Fibroblast of villous mesenchyme (primary cell): Measurements from ENCODE around the gene SPR. TPM values are rescaled to one million over a fixed set of nuclear protein-coding genes. Genes with fewer than 3 reads are reported as not detected.
A peak's percentile ranks its signal among the peaks of the same experiment; 100 is the strongest.

ENCODE experiments used
- DNase-seq: peaks from one replicate; pipeline ENCODE4 v3.0.0-alpha.2; 2010; ENCODE audit warnings: low read depth
- H3K4me3 ChIP-seq: 2 replicates; pipeline ENCODE4 v1.5.1; 2011; ENCODE audit warnings: low read depth, mild to moderate bottlenecking, low read length
- total RNA-seq: library from RNA; depleted of rRNA; stranded (reverse); fragments of >200 nt; gene quantifications from 2 replicates; pipeline ENCODE4 v1.2.3, GENCODE V29; 2012
- TF ChIP-seq, protein P1 (sequence below): IDR thresholded peaks from 2 replicates; pipeline ENCODE4 v1.5.1; 2012; ENCODE audit warnings: low read depth, mild to moderate bottlenecking, low read length; ENCODE audit not compliant: insufficient read depth

Gene SPR
- total RNA-seq: 17.7 and 22.0 TPM in 2 replicates

DNA sequence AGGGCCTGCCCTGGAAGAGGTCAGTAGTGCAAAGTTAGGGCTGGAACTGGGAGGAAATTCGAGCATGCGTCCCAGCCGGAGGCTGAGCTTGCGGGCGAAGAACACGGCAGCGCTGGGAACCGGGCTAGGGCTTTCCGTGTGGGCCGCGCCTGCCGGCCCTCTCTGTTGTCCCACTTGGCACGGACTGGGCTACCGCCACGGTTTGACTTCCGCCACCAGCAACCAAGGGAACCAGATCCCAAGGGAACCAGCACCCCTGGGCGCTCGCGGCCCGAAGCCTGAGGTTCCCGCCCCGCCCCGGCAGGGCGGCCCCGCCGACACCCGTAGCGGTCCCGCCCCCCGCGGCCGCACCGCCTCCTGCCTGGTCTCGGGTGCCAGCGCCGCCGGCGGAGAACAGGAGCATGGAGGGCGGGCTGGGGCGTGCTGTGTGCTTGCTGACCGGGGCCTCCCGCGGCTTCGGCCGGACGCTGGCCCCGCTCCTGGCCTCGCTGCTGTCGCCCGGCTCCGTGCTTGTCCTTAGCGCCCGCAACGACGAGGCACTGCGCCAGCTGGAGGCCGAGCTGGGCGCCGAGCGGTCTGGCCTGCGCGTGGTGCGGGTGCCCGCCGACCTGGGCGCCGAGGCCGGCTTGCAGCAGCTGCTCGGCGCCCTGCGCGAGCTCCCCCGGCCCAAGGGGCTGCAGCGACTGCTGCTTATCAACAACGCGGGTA is at the start of gene SPR:
Gene SPR (plus strand): TSS at position 377 of the 708 bp plus-strand sequence. CDS start 25 bp downstream, at position 402.
- peak within 1 kb of the TSS; percentile 80 for H3K4me3 ChIP-seq
- peak; percentile 54 for DNase-seq
- TF ChIP-seq, protein P1, sequence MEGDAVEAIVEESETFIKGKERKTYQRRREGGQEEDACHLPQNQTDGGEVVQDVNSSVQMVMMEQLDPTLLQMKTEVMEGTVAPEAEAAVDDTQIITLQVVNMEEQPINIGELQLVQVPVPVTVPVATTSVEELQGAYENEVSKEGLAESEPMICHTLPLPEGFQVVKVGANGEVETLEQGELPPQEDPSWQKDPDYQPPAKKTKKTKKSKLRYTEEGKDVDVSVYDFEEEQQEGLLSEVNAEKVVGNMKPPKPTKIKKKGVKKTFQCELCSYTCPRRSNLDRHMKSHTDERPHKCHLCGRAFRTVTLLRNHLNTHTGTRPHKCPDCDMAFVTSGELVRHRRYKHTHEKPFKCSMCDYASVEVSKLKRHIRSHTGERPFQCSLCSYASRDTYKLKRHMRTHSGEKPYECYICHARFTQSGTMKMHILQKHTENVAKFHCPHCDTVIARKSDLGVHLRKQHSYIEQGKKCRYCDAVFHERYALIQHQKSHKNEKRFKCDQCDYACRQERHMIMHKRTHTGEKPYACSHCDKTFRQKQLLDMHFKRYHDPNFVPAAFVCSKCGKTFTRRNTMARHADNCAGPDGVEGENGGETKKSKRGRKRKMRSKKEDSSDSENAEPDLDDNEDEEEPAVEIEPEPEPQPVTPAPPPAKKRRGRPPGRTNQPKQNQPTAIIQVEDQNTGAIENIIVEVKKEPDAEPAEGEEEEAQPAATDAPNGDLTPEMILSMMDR: no peak

DNA sequence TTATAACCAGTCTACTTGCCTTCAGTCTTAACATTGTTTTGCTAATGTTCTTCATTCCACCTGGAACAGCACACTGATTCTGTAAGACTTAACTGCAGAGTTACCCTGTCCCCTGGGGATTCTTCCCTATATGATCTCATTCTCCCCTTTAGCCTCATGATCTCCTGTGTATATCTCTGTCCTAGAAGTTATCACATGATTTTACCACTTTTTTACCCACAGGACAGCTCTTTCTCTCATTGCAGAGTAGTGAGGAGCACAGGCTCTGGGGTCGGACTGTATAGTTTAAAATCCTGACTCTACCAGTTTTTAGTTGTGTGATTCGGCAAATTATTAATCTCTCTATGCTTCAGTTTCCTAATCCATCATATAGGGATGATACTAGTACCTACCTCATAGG is 47.1 kb upstream of the SPR start:
- DNase-seq: no peak
- no peak overlapping the region for H3K4me3 ChIP-seq
- TF ChIP-seq, protein P1: no peak

DNA sequence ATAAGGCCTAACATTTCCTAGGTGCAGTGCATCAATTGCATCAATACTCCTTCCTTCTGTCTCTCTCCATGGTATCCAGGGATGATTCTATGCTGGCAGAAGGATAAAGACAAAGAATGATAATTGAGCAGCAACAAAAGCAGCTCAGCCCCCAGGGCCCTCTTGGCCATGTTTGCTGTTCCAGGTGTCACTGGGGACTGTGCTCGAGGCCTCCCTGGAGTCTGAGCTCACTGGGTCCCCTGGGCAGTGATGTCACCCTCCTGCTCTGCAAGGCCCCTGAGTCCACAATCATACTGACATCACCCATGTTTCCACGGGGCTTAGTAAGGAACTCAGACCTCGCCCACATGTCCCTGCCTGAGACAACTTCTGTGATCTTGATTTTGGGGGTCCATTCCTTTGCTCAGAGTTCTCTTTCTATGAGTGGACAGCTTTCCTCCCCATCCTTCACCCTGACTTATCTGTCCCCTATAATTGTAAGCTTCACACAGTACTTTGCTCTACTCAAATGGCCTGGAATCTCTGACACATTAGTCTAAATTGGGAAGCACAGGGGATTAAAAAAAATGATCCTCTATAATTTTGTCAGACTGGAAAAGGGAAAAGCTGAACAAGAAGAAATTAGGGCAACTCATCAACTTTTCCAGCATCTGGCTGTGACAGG is 45.6 kb upstream of the SPR start:
- DNase-seq: no peak

DNA sequence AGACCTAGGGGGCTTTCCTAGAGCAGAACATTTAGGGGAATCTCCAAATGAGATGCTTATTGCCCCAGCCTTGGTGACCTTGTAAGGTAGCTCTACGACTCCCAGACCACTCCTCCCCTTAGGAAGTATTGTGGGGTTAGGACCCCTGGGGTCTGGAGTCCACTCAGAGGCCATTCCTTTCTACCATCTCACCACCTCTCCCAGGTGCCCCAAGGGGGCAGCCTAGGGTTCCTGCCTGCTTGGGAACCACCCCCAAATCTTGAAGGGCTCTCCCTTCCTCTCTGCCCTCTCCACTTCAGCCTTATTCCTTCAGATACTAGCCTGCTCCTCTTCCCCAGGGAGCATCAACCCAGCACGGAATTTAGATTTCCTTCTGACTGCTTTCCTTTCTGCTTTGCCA is 43.9 kb upstream of the SPR start:
- no peak overlapping the region for H3K4me3 ChIP-seq
- DNase-seq: no peak
- TF ChIP-seq, protein P1: no peak

More for the DNA sequence above, 45.6 kb upstream of the SPR start:
- H3K4me3 ChIP-seq: no peak overlapping the region
- TF ChIP-seq, protein P1: no peak

DNA sequence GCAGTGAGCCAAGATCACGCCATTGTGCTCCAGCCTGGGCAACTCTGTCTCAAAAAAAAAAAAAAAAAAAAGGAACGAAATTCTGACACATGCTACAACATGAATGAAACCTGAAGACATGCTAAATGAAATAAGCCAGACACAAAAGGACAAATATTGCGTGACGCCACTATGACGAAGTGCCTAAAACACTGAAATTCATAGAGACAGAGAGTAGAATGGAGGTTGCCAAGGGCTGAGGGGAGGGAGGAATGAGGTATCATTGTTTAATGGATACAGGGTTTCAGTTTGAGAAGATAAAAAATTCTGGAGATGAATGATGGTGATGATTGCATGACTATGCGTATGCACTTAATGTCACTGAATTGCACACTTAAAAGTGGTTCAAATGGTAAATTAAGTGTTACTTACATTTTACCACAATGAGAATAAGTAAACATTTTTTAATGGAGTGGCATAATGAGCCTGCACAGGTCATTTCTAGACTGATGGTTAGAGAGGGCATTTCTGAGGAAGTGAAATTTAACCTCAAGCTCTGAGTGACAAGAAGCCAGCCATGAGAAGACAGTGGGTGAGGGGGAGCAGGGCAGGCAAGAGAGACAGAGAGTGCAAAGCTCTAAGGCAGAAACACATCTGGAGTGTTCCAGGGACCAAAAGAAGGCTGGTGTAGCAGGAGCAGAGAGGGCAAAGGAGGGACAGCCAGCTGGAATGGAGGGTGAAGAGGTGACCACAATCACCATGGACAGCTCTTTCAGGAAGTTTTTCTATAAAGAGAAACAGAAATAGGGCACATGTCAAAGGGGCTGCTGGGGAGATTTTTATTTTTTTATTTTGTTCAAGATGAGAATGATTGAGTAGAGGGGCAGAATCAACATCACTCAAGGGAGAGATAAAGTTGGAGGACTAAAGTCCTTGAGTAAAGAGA is 40.8 kb upstream of the SPR start:
- no peak for DNase-seq

DNA sequence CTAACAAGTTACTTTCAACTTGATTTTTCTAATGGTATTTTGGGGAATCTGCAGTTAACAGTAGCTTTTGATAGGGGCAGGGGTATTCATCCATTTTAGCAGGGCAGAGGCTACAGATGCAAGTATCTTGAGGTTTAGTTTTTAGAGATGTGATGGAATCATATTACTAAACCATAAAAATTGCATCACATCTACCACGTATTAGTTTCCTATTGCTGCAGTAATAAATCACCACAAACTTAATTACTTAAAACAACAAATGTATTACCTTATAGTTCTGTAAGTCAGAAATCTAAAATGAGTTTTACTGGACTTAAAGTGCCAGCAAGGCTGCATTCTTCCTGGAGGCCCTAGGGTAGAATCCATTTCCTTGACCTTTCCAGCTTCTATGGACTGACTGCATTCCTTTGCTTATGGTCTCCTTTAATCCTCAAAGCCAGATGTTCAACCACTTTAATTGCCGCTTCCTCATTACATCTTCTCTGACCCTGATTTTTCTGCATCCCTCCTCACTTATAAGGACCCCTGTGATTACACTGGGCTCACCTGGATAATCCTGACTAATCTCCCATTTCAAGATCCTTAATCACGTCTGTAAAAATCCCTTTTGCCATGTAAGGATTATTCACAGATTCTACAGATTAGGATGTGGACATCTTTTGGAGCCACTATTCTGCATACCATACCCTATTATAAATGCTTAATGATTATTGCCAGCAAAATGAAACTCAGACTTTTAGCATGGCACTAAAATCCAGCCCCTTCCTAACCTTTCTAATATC is 39.5 kb upstream of the SPR start:
- TF ChIP-seq, protein P1: no peak
- no peak overlapping the region for H3K4me3 ChIP-seq
- DNase-seq: peak; percentile 33

More for the DNA sequence above, 40.8 kb upstream of the SPR start:
- H3K4me3 ChIP-seq: no peak overlapping the region
- TF ChIP-seq, protein P1: no peak
